Gastroesophageal sphincter (tissue), 4 donors: ENCODE measurements around the gene XDH. TPM values are rescaled to one million over a fixed set of nuclear protein-coding genes. Genes with fewer than 3 reads are reported as not detected.

ENCODE experiments used
- ATAC-seq: fragments of 150-250 bp; one replicate; pipeline ENCODE4 v1.9.1; 2016; ENCODE audit warnings: mild to moderate bottlenecking, moderate library complexity
- H3K27ac ChIP-seq, 4 donors: fragments of 200-600 bp; sonication (generic) in 3 of 4; 1 replicate in 3 of 4; 2 replicates in 1 of 4; pipeline ENCODE4 v1.5.1; 2016 to 2019
- H3K27me3 ChIP-seq: fragments of 200-600 bp; sonication (generic); one replicate; pipeline ENCODE4 v1.5.1; 2019
- H3K36me3 ChIP-seq, 2 donors: fragments of 200-600 bp; sonication (generic); one replicate each; pipeline ENCODE4 v1.5.1; 2019; ENCODE audit warnings: control low read depth in 1 of 2
- H3K4me1 ChIP-seq, 3 donors: fragments of 200-600 bp; sonication (generic); 1 replicate in 2 of 3; 2 replicates in 1 of 3; pipeline ENCODE4 v1.5.1; 2016 to 2019; ENCODE audit warnings: control low read depth in 2 of 3
- H3K4me3 ChIP-seq, 2 donors: fragments of 200-600 bp; sonication (generic); one replicate each; pipeline ENCODE4 v1.5.1; 2019; ENCODE audit warnings: mild to moderate bottlenecking in 1 of 2, moderate library complexity in 1 of 2
- H3K9me3 ChIP-seq, 3 donors: fragments of 200-600 bp; sonication (generic); one replicate each; pipeline ENCODE4 v1.5.1; 2017 to 2019; ENCODE audit warnings: control low read depth in 2 of 3
- EP300 ChIP-seq: sonication (generic); formaldehyde crosslinking; IDR thresholded peaks from one replicate; pipeline ENCODE4 v1.6.1; 2017; ENCODE audit warnings: antibody characterized with exemption, mild to moderate bottlenecking
- POLR2A ChIP-seq, 2 donors: fragments of 450-650 bp; IDR thresholded peaks; one replicate each; pipeline ENCODE4 v1.6.1; 2017; ENCODE audit warnings: antibody characterized with exemption in 2 of 2, mild to moderate bottlenecking in 2 of 2, moderate library complexity in 1 of 2
- POLR2AphosphoS5 ChIP-seq: sonication (generic); formaldehyde crosslinking; IDR thresholded peaks from one replicate; pipeline ENCODE4 v1.6.1; 2017; ENCODE audit warnings: antibody characterized with exemption
- WGBS, 2 donors: methylation state at CpG; one replicate each; pipeline ENCODE4 v1.1.5; 2018; ENCODE audit warnings: low coverage in 1 of 2; 5-methylcytosine and 5-hydroxymethylcytosine counted together
- total RNA-seq, 4 donors: library from RNA; depleted of rRNA; stranded (reverse); fragments of >200 nt; gene quantifications; one replicate each; pipeline ENCODE4 v1.1.0, GENCODE V29; 2016
- TF ChIP-seq, protein P1 (sequence below), 4 experiments: fragments of 200-600 bp in 2 of 4; fragments of 450-650 bp in 2 of 4; sonication (generic) in 1 of 4; IDR thresholded peaks; one replicate each; pipeline ENCODE4 v1.5.1; 2017 to 2019; ENCODE audit warnings: antibody characterized with exemption in 4 of 4, mild to moderate bottlenecking in 2 of 4, moderate library complexity in 2 of 4

XDH gene
- total RNA-seq, 4 donors from 2014 or later: under 0.01 to 2.8 (median 0.08) TPM; not detected in 1

DNA sequence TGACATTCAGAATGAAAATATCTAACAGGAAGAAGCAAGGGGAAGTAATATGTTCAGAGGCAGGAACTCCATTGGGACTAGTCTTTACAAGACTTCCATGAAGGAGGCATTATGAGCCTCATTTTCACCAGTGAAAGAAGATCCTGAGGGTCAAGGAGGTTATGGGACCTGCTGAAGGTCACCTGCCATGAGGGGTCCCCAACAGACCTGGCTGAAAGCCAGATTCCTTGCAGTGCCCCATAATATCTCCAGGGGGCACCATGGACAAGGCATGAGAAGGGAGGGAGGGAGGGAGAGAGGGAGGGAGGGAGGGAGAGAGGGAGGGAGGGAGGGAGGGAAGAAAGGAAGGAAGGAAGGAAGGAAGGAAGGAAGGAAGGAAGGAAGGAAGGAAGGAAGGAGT is 27.9 kb downstream of the XDH start:
- Histone ChIP-seq H3K27ac (no peak overlapping the region), H3K4me1 (no peaks in the 10 kb centered on the region), H3K36me3 (no peaks in the 10 kb centered on the region), H3K4me3 (no peak overlapping the region), H3K9me3 (no peaks in the 10 kb centered on the region), H3K27me3 (peaks cover 6% of the 10 kb centered on the region)
- TF ChIP-seq, protein P1, sequence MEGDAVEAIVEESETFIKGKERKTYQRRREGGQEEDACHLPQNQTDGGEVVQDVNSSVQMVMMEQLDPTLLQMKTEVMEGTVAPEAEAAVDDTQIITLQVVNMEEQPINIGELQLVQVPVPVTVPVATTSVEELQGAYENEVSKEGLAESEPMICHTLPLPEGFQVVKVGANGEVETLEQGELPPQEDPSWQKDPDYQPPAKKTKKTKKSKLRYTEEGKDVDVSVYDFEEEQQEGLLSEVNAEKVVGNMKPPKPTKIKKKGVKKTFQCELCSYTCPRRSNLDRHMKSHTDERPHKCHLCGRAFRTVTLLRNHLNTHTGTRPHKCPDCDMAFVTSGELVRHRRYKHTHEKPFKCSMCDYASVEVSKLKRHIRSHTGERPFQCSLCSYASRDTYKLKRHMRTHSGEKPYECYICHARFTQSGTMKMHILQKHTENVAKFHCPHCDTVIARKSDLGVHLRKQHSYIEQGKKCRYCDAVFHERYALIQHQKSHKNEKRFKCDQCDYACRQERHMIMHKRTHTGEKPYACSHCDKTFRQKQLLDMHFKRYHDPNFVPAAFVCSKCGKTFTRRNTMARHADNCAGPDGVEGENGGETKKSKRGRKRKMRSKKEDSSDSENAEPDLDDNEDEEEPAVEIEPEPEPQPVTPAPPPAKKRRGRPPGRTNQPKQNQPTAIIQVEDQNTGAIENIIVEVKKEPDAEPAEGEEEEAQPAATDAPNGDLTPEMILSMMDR (IDR thresholded peaks at IDR 0.05): no peak
- no peak for TF ChIP-seq POLR2A (IDR thresholded peaks at IDR 0.05)
- TF ChIP-seq POLR2AphosphoS5: no peak
- no peak for TF ChIP-seq EP300
- no peak for ATAC-seq

DNA sequence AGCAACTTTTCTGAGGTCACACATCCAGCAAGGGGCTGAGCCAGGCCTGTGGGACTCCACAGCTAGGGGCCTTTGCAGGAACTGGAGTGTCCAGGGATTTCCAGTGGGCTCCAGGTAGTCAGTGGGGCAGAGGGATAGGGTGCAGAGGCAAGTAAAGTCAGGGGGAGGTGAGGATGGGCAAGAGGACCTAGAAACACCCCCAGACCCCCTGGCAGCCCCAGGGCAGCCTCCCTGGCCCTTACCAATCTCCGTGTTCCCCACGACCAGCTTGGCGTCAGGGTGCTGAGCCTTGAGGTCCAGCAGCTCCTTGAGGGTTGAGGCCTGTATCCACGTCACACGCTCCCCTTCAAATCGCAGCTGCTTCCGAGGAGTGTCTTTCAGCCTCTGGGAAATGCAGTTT is 28.4 kb downstream of the XDH start:
- WGBS, 2 donors: 80 to 90% methylated on average over 3 to 5 of the region's 7 CpGs
- H3K36me3 ChIP-seq: no peaks in the 10 kb centered on the region
- H3K27ac ChIP-seq: no peak overlapping the region
- TF ChIP-seq EP300 (no peak), POLR2AphosphoS5 (no peak), POLR2A (IDR thresholded peaks at IDR 0.05) (no peak)
- H3K4me1 ChIP-seq: no peaks in the 10 kb centered on the region
- no peak overlapping the region for H3K4me3 ChIP-seq
- no peak for ATAC-seq
- no peaks in the 10 kb centered on the region for H3K9me3 ChIP-seq
- peaks cover 10% of the 10 kb centered on the region for H3K27me3 ChIP-seq

DNA sequence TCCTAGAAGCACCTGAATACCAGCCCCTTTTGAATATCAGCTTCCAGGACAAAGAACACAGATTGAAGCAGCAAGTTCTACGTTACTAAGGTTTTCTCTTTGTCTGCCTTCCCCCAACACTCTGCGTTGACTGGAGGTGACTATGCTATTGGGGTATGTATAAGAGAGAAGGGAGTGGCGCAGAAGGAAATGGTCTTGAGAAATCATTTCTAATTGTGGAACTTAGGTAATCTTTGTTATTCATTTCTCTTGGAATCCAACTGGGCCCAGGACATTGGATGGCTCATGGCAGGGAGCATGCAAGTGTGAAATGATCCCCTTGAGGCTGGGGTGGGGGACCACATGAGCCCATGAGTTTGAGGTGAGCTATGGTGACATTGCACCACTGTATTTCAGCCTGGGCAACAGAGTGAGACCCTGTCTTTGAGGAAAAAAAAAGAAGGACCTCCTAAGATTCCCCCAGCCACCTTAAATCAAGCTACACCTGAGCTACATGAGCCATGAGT is 29.7 kb downstream of the XDH start:
- WGBS, 2 donors: 76 to 90% methylated on average over 3 of the region's 3 CpGs
- no peak for ATAC-seq
- TF ChIP-seq POLR2A (IDR thresholded peaks at IDR 0.05) (no peak), POLR2AphosphoS5 (no peak), EP300 (no peak)
- TF ChIP-seq, protein P1 (IDR thresholded peaks at IDR 0.05): no peak
- no peaks in the 10 kb centered on the region for H3K4me1 ChIP-seq
- peaks cover 17% of the 10 kb centered on the region for H3K27me3 ChIP-seq
- no peak overlapping the region for H3K27ac ChIP-seq
- H3K36me3 ChIP-seq: no peaks in the 10 kb centered on the region
- H3K4me3 ChIP-seq: no peak overlapping the region
- no peaks in the 10 kb centered on the region for H3K9me3 ChIP-seq

DNA sequence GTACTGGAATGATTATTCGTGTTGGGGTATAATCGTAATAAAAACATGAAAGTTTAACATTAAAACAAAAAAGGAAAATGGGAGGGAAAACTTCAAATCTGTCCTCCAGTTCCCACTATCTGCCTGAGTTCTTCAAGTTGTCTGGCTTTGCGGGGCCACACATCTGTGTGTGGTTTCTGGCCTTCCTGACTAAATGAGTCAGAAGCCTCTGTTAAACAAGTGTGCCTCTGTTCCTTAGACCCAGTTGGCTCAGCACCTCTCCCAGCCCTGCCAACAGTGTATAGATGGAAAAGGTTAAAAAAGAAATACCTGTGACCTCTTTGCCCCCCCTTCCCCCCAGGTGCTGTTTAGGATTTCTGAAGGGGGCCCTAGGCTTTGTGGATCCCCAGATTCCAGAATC is 30.2 kb downstream of the XDH start:
- no peak for ATAC-seq
- no peak overlapping the region for H3K27ac ChIP-seq

DNA sequence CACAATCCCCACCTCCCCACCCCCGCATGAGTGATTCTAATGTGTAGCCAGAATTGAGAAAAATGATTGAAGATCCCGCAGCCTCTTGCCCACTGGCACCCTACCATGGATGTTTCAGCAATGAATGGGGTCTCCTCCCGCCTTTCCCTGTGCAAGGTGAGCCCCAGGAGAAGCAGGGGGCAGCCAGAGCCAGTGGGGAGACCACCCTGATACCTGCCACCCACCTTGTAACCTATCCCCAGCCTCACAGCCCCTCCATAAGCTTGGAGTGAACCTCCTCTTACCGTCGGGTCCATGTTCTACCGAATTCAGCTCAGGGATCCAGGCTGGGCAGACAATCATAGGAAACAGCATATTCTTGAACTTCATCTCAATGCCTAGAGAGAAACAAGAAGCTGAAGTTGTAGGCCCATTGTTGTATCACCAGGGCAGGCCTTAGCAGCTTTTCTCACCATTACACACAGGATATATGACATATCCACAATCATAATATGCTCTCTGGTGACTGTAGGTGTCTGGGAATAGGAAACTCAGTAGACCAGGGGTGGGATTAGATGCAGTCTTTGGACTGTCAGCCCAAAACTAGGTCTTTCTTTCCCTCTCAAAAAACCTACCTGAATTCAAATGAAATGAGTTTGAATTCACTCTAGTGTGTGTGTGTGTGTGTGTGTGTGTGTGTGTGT is 30.9 kb downstream of the XDH start:
- H3K4me3 ChIP-seq: no peak overlapping the region
- TF ChIP-seq, protein P1 (IDR thresholded peaks at IDR 0.05): no peak
- TF ChIP-seq POLR2A (IDR thresholded peaks at IDR 0.05) (no peak), EP300 (no peak), POLR2AphosphoS5 (no peak)
- ATAC-seq: no peak
- H3K27ac ChIP-seq: no peak overlapping the region
- no peaks in the 10 kb centered on the region for H3K4me1 ChIP-seq
- no CpG with 5 or more reads among the region's 6 CpGs for WGBS, 2 donors
- H3K9me3 ChIP-seq: no peaks in the 10 kb centered on the region
- H3K27me3 ChIP-seq: peaks cover 24% of the 10 kb centered on the region
- H3K36me3 ChIP-seq: no peaks in the 10 kb centered on the region

More for the DNA sequence above, 30.2 kb downstream of the XDH start:
- no peaks in the 10 kb centered on the region for H3K9me3 ChIP-seq
- 75 to 76% methylated on average over 2 to 3 of the region's 3 CpGs for WGBS, 2 donors
- no peaks in the 10 kb centered on the region for H3K4me1 ChIP-seq
- no peak overlapping the region for H3K4me3 ChIP-seq
- peaks cover 22% of the 10 kb centered on the region for H3K27me3 ChIP-seq
- TF ChIP-seq POLR2A (IDR thresholded peaks at IDR 0.05): no peak
- TF ChIP-seq EP300: no peak
- TF ChIP-seq POLR2AphosphoS5: no peak
- TF ChIP-seq, protein P1 (IDR thresholded peaks at IDR 0.05): no peak
- no peaks in the 10 kb centered on the region for H3K36me3 ChIP-seq
